ENCODE data around the gene ZNRF2.

DNA sequence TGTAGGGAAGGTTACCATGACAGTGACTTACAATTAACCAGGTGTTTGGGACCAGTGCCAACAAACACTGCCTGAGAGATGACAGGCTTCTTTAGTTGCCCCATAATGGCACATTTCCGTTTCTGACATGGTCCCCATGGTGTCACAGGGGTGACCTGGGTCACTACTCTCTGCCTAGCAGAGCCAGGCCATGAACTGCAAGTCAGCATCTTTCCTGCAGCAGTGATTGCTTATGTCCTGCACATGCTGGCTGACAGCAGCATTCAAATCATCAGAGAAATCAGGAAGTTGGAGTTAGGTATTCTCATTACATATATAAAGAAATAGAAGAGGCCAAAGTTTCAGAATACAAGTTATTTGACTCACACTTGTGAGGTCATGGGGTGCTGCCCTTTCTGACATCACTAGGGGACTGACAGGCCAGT is 47.1 kb upstream of the ZNRF2 start:
- TF ChIP-seq, protein P1, sequence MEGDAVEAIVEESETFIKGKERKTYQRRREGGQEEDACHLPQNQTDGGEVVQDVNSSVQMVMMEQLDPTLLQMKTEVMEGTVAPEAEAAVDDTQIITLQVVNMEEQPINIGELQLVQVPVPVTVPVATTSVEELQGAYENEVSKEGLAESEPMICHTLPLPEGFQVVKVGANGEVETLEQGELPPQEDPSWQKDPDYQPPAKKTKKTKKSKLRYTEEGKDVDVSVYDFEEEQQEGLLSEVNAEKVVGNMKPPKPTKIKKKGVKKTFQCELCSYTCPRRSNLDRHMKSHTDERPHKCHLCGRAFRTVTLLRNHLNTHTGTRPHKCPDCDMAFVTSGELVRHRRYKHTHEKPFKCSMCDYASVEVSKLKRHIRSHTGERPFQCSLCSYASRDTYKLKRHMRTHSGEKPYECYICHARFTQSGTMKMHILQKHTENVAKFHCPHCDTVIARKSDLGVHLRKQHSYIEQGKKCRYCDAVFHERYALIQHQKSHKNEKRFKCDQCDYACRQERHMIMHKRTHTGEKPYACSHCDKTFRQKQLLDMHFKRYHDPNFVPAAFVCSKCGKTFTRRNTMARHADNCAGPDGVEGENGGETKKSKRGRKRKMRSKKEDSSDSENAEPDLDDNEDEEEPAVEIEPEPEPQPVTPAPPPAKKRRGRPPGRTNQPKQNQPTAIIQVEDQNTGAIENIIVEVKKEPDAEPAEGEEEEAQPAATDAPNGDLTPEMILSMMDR (IDR thresholded peaks at IDR 0.05) = no peak
- no peak for TF ChIP-seq POLR2A (IDR thresholded peaks at IDR 0.05)
